NCI-H748 treated with DMSO at 0.1 percent for 48 hours (cell line): Measurements from ENCODE around the gene IRAK1.

Experiments used
- DNase-seq: peaks from one replicate; lab custom pipeline; 2025; lab: John Stamatoyannopoulos, UW

IRAK1 gene

GRCh38 chrX:154019633-154020528, at the start of gene IRAK1:
Gene IRAK1, minus strand, starts transcription at chrX:154019902. Its CDS starts 90 bp downstream, at chrX:154019812.
- no peak for DNase-seq

GRCh38 chrX:154068560-154068959, 48.9 kb upstream of the IRAK1 start:
- DNase-seq, result no peak

GRCh38 chrX:154064637-154065435, 45.1 kb upstream of the IRAK1 start:
- DNase-seq, result no peak

GRCh38 chrX:154063234-154063633, 43.5 kb upstream of the IRAK1 start:
- no peak for DNase-seq

- no peak for DNase-seq
Measured at GRCh38 chrX:154061801-154062200, 42.1 kb upstream of the IRAK1 start.

- no peak for DNase-seq
Measured at GRCh38 chrX:154059729-154060245, 40.1 kb upstream of the IRAK1 start.

GRCh38 chrX:154059231-154059630, 39.5 kb upstream of the IRAK1 start:
- no peak for DNase-seq

GRCh38 chrX:154058214-154058997, 38.7 kb upstream of the IRAK1 start:
- DNase-seq, result no peak

GRCh38 chrX:154057791-154058190, 38.1 kb upstream of the IRAK1 start:
- DNase-seq, result no peak

GRCh38 chrX:154056770-154057241, 37.1 kb upstream of the IRAK1 start:
- no peak for DNase-seq

- no peak for DNase-seq
Measured at GRCh38 chrX:154051201-154051810, 31.6 kb upstream of the IRAK1 start.

- DNase-seq, result no peak
Measured at GRCh38 chrX:154050113-154050495, 30.4 kb upstream of the IRAK1 start.

GRCh38 chrX:154049209-154050112, 29.8 kb upstream of the IRAK1 start:
- no peak for DNase-seq

- DNase-seq, result no peak
Measured at GRCh38 chrX:154048398-154048797, 28.7 kb upstream of the IRAK1 start.

- no peak for DNase-seq
Measured at GRCh38 chrX:154046940-154047610, 27.4 kb upstream of the IRAK1 start.

GRCh38 chrX:154046031-154046781, 26.5 kb upstream of the IRAK1 start:
- no peak for DNase-seq

GRCh38 chrX:154044091-154044490, 24.4 kb upstream of the IRAK1 start:
- DNase-seq, result no peak

GRCh38 chrX:154043003-154043763, 23.5 kb upstream of the IRAK1 start:
- no peak for DNase-seq
